ENCODE data around the gene MED25. TPM values are rescaled to one million over a fixed set of nuclear protein-coding genes. Genes with fewer than 3 reads are reported as not detected.

MED25 gene
- total RNA-seq, 1 experiment from 2014 or later = 99.6 TPM

- Histone ChIP-seq H3K9me3 (ENCODE audit: insufficient read depth, low read depth) (no peaks in the 10 kb centered on the region), H3K79me2 (ENCODE audit: low read depth) (peaks cover 37% of the 10 kb centered on the region), H3F3A (ENCODE audit: insufficient read depth, low read depth) (peaks cover 40% of the 10 kb centered on the region), H3K27ac (no peak overlapping the region), H3K4me2 (no peak overlapping the region), H2AFZ (no peak overlapping the region), H4K20me1 (ENCODE audit: insufficient read depth) (peaks cover 23% of the 10 kb centered on the region), H3K9me2 (ENCODE audit: insufficient read depth) (no peaks in the 10 kb centered on the region), H3K4me3 (no peak overlapping the region), H3K4me1 (replicated peaks; ENCODE audit: insufficient read depth) (peaks cover 27% of the 10 kb centered on the region), H3K27me3 (ENCODE audit: insufficient read depth, low read depth) (no peaks in the 10 kb centered on the region), H3K36me3 (ENCODE audit: low read depth) (0 out of 2 replicates have a peak, but pooled peaks cover 8% of the 10 kb centered on the region)
- intact Hi-C loops (cut with micrococcal nuclease; ENCODE audit: unreplicated experiment) = no loop called here
- POLR2A ChIA-PET (ENCODE audit: unreplicated experiment) = no interaction called here
- TF ChIP-seq, protein P1, sequence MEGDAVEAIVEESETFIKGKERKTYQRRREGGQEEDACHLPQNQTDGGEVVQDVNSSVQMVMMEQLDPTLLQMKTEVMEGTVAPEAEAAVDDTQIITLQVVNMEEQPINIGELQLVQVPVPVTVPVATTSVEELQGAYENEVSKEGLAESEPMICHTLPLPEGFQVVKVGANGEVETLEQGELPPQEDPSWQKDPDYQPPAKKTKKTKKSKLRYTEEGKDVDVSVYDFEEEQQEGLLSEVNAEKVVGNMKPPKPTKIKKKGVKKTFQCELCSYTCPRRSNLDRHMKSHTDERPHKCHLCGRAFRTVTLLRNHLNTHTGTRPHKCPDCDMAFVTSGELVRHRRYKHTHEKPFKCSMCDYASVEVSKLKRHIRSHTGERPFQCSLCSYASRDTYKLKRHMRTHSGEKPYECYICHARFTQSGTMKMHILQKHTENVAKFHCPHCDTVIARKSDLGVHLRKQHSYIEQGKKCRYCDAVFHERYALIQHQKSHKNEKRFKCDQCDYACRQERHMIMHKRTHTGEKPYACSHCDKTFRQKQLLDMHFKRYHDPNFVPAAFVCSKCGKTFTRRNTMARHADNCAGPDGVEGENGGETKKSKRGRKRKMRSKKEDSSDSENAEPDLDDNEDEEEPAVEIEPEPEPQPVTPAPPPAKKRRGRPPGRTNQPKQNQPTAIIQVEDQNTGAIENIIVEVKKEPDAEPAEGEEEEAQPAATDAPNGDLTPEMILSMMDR (conservative IDR thresholded peaks at IDR 0.05) = no peak
- TF ChIP-seq EZH2 (IDR thresholded peaks at IDR 0.05; ENCODE audit: low read depth) = no peak
- CTCF ChIA-PET = no interaction called here
- no peak for DNase-seq
- no TSS peak for BruUV-seq (replicated peaks)
These were observed 54.4 kb downstream of the MED25 start for GRCh38 chr19:49872245-49873128.

DNA sequence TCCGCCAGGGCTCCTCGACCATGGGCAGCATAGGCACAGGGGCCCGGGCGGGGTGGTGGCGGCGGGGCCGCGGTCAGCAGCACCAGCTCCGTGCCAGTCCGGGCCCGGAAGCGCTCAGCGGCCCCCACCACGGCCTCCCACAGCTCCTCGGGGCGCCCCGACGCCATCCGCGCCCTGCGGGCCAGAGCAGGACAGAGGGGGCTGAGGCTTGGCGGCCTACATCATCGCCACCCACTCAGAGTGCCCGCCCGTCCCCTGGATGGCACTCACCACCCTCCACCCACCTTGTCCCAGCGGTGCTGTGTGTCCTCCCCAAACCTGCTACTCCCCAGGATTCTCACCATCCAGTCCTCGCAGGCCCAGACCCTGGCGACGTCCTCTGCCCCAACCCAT, 55.0 kb downstream of the MED25 start:
- no peaks in the 10 kb centered on the region for H3K9me3 ChIP-seq (ENCODE audit: insufficient read depth, low read depth)
- no TSS peak for BruUV-seq (replicated peaks)
- H3K9me2 ChIP-seq (ENCODE audit: insufficient read depth) = no peaks in the 10 kb centered on the region
- no peaks in the 10 kb centered on the region for H3K27me3 ChIP-seq (ENCODE audit: insufficient read depth, low read depth)
- H3K4me3 ChIP-seq = no peak overlapping the region
- intact Hi-C loops (cut with micrococcal nuclease; ENCODE audit: unreplicated experiment) = no loop called here
- peaks cover 38% of the 10 kb centered on the region for H3K79me2 ChIP-seq (ENCODE audit: low read depth)
- 0 out of 2 replicates have a peak, but pooled peaks cover 8% of the 10 kb centered on the region for H3K36me3 ChIP-seq (ENCODE audit: low read depth)
- no peak overlapping the region for H2AFZ ChIP-seq
- ChIA-PET POLR2A (ENCODE audit: unreplicated experiment) (no interaction called here), CTCF (no interaction called here)
- H3F3A ChIP-seq (ENCODE audit: insufficient read depth, low read depth) = peaks cover 33% of the 10 kb centered on the region
- TF ChIP-seq, protein P1 (conservative IDR thresholded peaks at IDR 0.05) = no peak
- TF ChIP-seq EZH2 (IDR thresholded peaks at IDR 0.05; ENCODE audit: low read depth) = no peak
- peaks cover 23% of the 10 kb centered on the region for H4K20me1 ChIP-seq (ENCODE audit: insufficient read depth)
- DNase-seq = no peak
- H3K4me2 ChIP-seq = no peak overlapping the region
- peaks cover 25% of the 10 kb centered on the region for H3K4me1 ChIP-seq (replicated peaks; ENCODE audit: insufficient read depth)
- no peak overlapping the region for H3K27ac ChIP-seq

DNA sequence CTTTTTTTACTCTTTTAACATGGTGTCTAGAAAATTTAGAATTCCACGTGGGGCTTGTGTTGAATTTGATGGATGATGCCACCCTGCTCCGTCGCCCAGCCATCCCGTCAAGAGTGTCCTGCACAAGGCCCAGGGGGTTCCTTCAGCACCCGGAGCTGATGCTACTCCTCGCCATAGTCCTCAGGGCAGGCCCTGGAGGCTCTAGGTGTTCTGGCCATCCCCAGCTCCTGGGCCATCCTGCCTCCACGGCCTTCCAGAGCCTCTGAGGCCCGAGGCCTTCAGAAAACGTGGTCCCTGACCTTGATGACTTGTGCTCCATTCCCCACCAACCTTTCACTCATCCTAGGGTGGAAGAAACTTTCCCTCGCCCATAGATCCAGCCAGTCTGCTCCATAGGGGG, 55.7 kb downstream of the MED25 start:
- Histone ChIP-seq H3K4me1 (replicated peaks; ENCODE audit: insufficient read depth) (peaks cover 27% of the 10 kb centered on the region), H3K36me3 (ENCODE audit: low read depth) (0 out of 2 replicates have a peak, but pooled peaks cover 8% of the 10 kb centered on the region), H3F3A (ENCODE audit: insufficient read depth, low read depth) (peaks cover 31% of the 10 kb centered on the region), H3K9me3 (ENCODE audit: insufficient read depth, low read depth) (no peaks in the 10 kb centered on the region), H3K9me2 (ENCODE audit: insufficient read depth) (no peaks in the 10 kb centered on the region), H3K27ac (no peak overlapping the region), H3K79me2 (ENCODE audit: low read depth) (peaks cover 46% of the 10 kb centered on the region), H3K27me3 (ENCODE audit: insufficient read depth, low read depth) (no peaks in the 10 kb centered on the region), H4K20me1 (ENCODE audit: insufficient read depth) (peaks cover 28% of the 10 kb centered on the region), H3K4me2 (no peak overlapping the region), H3K4me3 (no peak overlapping the region), H2AFZ (no peak overlapping the region)
- ChIA-PET CTCF (no interaction called here), POLR2A (ENCODE audit: unreplicated experiment) (no interaction called here)
- intact Hi-C loops (cut with micrococcal nuclease; ENCODE audit: unreplicated experiment) = no loop called here
- no peak for DNase-seq
- TF ChIP-seq, protein P1 (conservative IDR thresholded peaks at IDR 0.05) = no peak
- TF ChIP-seq EZH2 (IDR thresholded peaks at IDR 0.05; ENCODE audit: low read depth) = no peak
- BruUV-seq (replicated peaks) = no TSS peak
